HG03457 (cell line): ENCODE results near the gene NDUFC2.
"Not testable (repeated sequence)": the region's sequence is repeated elsewhere in the genome, so short reads cannot be mapped to it uniquely, and the experiment has no call there.

Experiments used
- ATAC-seq: cut with Tn5 transposase; IDR thresholded peaks from one replicate; pipeline ENCODE4 v1.9.1; 2021; ENCODE audit warnings: moderate number of reproducible peaks; ENCODE audit not compliant: unreplicated experiment

NDUFC2 gene

DNA sequence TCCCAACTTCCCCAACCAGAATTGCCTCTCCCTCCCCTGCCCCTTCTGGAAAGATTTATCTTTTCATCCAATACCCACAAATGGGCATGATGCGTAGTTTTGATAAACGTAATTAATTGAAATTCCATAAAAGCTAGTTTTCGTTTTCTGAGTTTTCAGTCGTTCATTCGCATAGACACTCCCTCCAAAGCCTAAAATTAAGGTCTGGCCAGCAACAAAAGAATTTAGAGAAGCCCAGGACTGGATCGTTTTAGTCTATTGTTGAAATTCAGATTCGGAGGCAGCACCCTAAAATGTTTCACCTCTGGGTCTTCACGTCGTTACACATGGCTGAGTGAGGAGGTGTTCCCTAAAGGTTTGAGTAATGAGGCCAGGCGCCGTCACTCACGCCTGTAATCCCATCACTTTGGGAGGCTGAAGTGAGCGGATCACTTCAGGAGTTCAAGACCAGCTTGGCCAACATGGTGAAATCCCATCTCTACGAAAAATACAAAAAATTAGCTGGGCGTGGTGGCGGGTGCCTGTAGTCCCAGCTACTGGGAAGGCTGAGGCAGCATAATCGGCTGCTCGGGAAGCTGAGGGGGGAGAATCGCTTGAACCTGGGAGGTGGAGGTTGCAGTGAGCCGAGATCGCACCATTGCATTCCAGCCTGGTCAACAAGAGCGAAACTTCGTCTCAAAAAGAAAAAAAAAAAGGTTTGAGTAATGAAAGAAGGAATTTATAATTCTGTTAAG is 589 bp upstream of the NDUFC2 start:
- ATAC-seq = no peak

DNA sequence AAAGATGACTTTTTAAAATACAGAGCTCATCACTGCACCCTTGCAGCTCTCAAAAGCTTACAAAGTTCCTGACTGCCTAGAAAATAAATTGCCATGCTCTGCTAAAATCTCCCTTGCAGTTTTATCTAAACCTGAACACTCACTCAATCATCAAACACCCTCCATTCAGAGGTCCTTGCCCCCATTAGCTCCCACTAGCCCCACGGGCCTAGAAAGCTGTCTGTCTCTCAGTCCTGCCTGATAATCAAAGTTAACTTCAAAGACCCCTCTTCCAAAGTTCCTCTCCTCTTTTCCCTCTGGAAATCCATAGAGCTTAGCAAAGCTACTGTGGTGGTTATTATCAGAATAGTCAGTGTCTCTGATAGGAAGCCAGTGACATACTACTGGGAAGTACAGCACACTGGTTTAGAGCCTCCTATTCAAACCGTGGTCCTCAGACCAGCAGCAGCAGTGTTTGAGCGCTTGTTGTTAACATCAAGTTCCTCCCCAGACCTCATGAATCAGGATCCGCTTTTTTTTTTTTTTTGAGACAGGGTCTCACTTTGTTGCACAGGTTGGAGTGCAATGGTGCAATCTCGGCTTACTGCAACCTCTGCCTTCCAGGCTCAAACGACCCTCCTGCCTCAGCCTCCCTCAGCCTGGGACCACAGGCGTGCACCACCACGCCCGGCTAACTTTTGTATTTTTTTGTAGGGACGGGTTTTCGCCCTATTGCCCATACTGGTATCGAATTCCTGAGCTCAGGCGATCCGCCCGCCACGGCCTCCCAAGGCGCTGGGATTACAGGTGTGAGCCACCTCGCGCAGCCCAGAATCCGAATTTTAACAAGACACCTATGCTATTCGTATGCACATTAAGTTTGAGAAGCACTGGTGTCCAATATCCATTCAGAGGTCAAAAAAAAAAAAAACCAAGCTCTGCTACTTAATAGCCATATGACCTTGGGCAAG is 1.2 kb downstream of the NDUFC2 start:
- no peak for ATAC-seq

DNA sequence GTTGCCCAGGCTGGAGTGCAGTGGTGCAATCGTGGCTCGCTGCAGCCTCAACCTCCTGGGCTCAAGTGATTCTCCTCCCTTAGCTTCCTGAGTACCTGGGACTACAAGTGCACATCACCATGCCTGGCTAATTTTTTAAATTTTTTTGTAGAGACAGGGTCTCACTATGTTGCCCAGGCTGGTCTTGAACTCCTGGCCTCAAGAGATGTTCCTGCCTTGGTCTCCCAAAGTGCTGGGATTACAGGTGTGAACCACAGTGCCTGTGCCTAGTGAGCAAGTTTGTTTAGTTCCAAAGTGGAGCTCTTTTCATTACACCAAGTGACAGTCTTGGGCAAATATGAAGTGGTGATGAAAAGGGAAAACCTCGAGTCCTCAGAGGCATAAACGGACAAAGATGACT is 2.1 kb downstream of the NDUFC2 start:
- not testable (repeated sequence) for ATAC-seq

DNA sequence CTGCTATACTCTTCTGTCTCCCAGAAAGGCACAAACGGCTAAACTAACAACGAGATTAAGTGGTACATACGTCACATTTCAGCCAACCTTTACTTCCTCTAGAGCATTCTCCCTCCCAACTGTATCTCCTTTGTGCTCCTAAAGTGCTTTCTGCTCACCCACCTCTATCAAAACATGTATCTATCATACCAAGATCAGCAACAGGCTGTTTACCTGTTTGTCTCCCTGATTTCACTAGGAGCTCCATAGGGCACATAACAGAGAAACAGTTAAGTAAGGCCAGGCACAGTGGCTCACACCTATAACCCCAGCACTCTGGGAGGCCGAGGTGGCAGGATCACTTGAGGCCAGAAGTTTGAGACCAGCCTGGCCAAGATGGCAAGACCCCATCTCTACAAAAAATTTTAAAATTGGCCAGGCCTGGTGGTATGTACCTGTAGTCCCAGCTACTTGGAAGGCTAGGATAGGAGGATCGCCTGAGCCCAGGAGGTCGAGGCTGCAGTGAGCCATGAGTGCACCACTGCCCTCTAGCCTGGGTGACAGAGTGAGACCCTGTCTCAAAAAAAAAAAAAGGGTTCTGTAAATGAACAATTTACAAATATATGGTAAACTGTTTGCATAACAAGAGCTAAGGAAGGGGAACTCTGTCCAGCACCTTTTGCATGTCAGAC is 2.8 kb downstream of the NDUFC2 start:
- no peak for ATAC-seq

DNA sequence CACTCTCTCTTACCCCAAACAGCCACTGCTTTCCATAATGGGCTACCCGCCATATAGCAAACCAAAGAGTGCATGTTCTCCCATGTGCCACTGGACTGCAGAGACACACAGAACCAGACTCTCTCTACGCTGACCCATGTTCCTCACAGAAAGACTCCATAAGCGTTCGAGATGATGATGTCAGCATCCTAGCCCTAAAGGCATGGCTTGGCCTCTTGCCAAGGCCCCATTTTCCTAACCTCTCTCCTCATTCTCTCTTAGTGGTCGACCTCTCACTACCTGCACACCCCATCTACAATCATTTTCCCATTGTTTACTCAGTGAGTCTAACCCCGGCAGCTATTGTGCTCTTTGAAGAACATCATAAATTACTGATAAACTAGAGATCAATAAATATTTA is 4.9 kb downstream of the NDUFC2 start:
- no peak for ATAC-seq

DNA sequence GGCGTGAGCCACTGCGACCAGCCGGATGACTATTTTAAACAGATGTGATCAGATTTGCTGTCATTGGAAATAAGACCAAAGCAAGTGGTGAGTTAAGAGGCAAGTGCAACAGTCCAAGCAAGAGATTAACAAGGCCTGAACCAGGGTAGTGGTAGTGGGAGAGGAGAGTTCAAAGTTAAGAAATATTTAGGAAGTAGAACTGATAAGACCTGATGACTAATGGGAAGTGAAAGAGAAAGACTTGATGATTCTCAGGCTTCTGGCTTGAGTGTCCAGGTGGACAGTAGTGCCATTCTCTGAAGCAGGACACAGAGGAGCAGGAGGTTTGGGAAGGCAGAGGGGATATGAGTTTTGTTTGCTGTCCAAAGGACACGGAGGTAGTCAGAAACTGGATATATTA is 7.2 kb downstream of the NDUFC2 start:
- no peak for ATAC-seq

DNA sequence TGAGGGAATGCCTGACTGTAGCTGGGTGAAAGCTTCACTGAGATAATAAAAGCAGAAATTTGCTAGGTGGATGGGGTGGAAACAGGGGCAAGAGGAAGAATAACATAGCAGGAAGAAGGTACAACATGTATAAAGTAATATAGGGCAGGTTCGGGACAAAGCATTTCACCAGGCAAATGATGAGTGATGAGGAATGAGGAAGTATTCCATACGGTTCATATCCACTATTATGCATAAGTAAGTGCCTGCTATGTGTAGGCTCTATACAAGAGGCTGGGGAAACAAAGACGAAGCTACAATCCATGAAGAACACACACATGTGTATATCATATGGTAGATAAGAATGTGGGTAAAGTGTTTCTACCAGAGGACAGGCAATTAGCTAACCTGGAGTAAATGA is 7.9 kb downstream of the NDUFC2 start:
- no peak for ATAC-seq

DNA sequence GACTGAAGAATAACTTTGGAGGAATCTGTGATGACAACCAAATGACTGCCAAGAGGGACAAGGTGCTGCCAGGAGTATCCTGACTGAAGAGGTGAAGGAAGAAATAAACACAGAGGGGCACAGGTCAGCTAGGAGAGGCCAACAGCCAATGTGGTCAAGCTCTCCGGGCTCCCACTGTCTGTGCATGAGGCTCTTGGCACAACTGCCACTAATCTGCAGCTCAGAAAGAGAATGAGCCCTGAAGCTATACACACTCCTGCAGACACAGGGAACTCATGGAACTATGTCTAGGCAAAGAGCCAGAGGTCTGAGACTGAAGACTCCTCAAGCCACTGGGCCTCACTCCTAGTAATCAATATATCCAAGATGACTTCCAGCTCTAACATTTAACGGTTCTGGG is 9.0 kb downstream of the NDUFC2 start:
- ATAC-seq = no peak

DNA sequence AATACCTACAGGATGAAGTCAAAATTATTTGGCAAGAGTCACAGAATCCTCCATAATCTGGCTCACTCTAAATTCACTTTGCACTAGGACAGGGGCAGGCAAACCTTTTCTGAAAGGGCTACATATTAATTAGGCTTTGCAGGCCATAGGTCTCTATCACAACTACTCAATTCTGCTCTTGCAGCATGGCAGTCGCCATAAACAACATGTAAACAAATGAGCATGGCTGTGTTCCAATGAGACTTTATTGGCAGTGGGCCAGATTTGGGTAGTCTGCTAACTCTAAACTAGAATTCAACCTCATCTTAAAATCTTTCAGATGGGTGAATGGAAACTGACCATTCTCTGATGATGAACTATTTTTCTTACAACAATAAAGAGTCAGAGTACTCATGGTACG is 10.2 kb downstream of the NDUFC2 start:
- no peak for ATAC-seq

DNA sequence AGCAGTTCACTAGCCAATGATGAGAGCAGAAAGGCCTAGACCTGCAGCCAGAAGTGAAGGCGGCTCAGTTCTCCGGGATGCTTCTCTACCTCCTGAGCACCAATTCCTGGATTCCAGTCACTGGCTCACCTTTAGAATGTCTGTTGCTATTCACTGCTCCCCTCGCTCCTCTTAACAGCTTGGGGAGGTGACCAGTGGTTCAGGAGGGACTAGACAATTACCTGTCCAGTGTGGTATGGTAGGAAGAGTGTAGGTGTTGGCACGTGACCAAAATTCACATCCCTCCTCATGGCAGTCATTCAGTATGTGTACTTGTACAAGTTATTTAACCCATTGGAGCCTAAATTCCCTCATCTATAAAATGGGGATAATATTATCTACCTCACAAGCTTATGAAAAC is 12.0 kb downstream of the NDUFC2 start:
- ATAC-seq = no peak

DNA sequence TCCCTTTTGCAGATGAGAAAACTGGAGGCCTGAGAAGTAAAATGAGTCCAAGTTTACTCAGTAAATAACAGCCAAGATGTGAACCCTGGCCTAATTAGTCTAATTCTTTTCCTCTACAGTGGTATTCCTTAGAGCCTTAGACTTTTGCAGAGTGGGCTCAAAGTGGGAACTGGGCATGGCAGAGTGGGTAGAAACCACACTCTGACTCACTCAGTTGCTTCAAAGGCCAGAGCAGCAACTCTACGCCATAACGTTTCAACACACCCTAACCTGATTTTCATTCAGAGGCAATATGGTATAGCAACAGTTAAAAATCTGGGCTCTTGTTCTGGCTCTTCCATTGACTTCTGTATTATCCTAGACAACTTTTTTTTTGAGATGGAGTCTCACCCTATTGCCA is 13.2 kb downstream of the NDUFC2 start:
- ATAC-seq = no peak

DNA sequence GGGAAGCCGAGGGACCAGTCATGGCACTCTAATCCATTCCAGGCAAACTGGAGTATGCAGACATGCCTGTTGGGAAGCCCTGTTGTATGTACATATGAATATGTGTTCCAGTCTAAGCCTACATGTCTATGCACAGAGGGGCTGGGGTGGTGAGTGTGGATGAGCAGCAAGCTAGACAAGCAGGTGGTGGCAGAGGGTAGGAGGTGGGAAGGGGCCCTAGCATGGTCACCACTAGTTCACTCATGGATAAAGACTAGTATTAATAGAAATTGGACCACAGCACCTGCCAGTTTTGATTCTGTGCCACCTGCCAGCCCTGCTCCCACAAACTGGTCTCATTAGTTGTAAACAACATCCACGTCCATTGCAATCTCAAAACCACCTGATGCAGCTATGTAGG is 14.5 kb downstream of the NDUFC2 start:
- ATAC-seq = no peak

DNA sequence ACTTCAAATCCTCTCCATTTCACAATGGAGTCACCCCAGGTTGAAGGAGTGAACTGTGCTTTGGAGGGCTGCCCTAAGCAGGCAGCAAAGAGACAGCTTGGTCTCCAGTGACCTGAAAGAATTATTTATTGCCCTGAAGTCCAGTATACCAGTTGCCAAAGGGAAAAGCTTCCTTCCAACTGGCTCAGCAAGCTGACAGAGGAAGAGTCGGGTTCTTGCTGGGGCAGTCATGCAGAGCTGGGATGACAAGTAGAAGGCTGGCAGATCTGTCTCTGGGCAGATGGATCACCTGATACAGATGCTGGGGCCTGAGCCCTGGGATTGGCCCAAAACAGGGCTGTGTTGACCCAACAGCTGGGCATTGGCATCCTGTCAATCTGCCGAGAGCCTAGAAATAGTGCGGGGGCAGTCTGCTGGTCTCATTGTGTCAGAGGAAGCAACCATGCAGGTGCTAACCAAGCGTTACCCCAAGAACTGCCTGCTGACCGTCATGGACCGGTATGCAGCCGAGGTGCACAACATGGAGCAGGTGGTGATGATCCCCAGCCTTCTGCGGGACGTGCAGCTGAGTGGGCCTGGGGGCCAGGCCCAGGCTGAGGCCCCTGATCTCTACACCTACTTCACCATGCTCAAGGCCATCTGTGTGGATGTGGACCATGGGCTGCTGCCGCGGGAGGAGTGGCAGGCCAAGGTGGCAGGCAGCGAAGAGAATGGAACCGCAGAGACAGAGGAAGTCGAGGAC is 16.1 kb downstream of the NDUFC2 start, which contains the start of gene THRSP:
TSS of gene THRSP (plus strand) at position 422 of the 742 bp plus-strand sequence. CDS start at position 443, 21 bp downstream.
- no peak for ATAC-seq

DNA sequence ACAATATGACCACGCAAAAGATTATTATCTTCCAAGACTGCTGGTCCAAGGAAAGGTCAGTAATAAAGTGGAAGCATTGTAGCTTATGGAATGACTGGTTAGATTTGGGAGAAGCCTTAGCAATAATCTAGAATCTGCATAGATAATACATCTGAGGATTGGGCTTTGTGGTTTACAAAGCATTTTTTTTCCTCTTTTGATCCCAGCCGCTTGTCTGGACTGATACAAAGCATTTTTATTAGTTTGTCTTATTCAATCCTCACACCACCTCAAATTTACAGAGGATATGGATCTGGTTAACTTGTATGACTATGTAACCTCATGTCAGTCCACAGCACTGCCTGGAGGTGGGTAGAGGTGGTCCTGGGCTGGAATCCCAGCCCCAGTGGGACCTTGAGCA is 17.0 kb downstream of the NDUFC2 start:
- no peak for ATAC-seq

DNA sequence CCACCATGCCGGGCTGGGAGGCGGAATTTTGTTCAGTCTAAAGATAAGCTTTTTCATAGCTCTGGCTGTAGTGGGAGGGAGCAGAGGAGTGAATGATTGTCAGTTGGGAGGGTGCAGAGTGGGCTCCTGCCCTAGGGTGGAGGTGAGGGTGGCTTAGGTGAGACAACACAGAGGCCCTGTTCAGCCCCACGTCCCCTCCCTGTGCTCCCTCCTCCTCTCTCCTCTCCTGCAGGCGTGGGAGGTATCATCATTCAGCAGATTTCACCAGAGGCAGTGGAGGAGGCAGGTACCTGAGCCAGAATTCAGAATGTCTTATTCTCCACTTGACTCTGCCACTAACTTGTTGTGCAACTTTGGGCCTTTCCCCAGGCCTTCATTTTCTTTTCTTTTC is 17.7 kb downstream of the NDUFC2 start:
- ATAC-seq = no peak

DNA sequence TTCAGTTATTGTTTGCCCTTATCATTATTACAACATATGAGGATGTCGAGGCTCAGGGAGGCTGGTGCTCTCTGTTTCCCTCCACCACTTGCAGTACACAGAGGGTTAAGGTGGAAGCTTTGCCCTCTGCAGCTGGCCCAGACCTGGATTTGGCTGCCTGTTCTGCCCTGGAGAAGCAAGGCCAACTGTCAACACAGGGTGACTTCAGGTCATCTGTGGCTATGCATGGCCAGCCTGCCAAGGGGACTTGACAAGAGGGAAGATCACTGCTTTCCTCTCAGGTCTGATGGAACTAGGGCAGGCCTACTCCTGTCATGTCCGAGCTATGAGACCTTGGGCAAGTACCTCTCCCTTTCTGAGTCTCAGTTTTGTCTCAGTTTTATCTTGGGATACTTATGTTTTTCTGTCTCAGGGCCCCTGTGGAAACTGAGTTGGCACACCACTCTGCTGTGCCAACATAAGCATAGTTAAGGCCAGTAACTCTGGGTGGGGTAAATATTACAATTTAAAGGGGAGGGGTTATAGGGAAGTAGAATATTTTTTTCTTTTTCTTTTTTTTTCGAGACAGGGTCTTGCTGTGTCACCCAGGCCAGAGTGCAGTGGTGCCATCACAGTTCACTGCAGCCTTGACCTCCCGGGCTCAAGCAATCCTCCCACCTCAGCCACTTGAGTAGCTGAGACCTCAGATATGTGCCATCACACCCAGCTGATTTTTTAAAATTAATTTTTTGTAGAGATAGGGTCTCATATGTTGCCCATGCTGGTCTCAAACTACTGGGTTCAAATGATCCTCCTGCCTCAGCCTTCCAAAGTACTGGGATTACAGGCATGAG is 18.4 kb downstream of the NDUFC2 start:
- ATAC-seq = no peak

DNA sequence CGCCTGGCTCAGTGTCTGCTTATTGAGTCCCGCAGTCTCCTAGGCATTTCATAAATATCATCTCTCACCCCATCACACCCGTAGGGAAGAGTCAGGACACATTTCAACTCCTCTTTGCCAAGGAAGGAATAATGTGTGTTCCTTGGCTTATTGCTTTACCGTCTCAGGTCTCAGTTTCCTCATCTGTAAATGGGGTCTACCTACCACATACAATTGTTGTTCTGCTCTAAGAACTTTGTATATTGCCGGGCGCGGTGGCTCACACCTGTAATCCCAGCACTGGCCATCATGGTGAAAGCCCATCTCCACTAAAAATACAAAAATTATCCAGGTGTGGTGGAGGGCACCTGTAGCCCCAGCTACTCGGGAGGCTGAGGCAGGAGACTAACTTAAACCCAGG is 19.1 kb downstream of the NDUFC2 start:
- ATAC-seq = no peak

DNA sequence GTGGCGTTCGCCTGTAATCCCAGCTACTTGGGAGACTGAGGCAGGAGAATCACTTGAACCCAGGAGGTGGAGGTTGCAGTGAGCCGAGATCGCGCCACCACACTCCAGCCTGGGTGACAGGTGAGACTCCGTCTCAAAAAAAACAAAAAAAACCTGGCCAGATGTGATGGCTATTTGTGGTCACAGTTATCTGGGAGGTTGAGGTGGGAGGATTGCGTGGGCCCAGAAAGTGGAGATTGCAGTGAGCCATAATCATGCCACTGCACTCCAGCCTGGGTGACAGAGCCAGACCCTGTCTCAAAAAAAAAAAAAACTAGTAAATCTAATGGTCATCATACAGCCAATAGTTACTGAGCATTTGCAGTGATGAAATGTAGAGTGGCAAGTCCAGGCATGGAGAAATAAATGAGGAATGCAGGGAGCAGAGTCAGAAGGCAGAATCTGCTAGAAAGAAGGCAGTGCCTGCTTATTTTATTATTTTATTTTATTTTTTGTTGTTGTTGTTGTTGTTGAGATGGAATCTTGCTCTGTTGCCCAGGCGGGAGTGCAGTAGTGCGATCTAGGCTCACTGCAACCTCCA is 19.8 kb downstream of the NDUFC2 start:
- not testable (repeated sequence) for ATAC-seq

DNA sequence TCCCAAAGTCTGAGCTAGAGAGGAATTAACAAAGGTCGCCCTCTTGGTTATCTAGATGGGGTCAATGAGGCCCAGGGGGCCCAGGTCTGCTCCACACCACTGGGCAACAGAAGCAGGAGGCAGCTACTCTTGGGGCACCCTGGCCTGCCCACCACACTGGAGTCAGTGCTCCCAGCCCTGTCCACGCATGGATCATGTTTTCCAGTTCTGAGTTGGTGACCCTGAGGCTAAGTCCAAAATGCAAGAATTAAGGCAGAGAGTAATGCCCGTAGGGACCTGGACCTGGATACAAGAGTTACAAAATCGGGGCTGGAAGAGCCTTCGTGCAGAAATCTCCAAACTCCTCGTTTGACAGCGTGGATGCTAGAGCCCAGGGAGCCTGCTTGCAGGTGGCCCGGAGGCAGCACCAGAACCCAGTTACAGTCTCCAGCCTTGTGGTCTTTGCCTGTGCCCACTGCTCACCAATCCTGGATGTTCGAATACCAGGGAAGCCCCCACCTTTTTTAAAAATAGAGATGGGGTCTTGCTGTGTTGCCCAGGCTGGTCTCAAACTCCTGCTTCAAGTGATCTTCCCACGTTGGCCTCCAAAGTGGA is 22.1 kb downstream of the NDUFC2 start:
- ATAC-seq = no peak
